Measurements from ENCODE around the gene TRPM1.

Gene TRPM1

DNA sequence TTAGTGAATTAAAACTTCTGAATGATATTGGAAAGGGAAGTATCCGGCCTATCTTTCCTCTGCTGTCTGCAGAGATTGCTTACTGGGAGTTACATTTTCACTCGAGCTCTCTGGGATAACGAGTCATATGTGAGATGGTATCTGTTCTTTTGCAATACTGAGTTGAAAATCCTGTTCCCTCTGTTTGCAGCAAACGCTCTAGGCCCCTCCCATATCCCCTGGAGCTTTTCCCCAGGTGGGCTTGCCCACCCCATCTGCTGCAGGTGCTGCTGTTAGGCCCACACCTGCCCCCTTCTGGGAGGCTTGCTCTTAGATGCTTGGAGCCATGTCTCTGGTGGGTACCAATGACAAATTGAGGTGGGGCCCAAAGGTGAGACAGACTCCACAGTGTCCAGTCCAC, 67.4 kb downstream of the TRPM1 start:
- TF ChIP-seq, protein P1, sequence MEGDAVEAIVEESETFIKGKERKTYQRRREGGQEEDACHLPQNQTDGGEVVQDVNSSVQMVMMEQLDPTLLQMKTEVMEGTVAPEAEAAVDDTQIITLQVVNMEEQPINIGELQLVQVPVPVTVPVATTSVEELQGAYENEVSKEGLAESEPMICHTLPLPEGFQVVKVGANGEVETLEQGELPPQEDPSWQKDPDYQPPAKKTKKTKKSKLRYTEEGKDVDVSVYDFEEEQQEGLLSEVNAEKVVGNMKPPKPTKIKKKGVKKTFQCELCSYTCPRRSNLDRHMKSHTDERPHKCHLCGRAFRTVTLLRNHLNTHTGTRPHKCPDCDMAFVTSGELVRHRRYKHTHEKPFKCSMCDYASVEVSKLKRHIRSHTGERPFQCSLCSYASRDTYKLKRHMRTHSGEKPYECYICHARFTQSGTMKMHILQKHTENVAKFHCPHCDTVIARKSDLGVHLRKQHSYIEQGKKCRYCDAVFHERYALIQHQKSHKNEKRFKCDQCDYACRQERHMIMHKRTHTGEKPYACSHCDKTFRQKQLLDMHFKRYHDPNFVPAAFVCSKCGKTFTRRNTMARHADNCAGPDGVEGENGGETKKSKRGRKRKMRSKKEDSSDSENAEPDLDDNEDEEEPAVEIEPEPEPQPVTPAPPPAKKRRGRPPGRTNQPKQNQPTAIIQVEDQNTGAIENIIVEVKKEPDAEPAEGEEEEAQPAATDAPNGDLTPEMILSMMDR (IDR thresholded peaks at IDR 0.05; ENCODE audit: control extremely low read depth, extremely low read depth, low read depth, missing control alignments): no peak
- no peak for DNase-seq (ENCODE audit: extremely low spot score)
- POLR2A ChIA-PET: no interaction called here
- CTCF ChIA-PET: interaction anchor here (1.0 to 1.8 kb wide), 2 partner anchors 11 to 95 kb away, joined by 3 to 6 read pairs; no protein-coding TSS in a partner anchor

DNA sequence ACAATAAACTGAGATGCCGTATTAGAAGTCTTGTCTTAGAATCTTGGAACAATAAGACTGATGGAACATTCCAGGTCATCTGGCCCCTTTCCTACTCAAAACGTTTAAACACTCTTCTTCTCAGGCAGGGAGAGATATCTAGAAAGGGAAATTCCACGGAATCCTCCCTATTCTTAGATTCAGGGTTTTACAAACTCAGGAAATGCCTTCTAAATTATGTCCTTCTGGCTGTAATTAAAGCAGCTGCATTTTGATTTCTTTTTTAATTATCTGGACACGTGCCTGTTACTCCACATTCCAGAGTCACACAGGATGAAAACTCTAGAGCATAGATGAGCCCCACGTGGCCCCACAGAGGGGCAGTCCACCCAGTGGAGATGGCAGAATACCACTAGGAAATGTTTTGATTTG, 68.6 kb downstream of the TRPM1 start:
- TF ChIP-seq, protein P1 (IDR thresholded peaks at IDR 0.05; ENCODE audit: control extremely low read depth, extremely low read depth, low read depth, missing control alignments): no peak
- ChIA-PET POLR2A (no interaction called here), CTCF (interaction anchor here (1.8 kb wide), 1 partner anchor 13 kb away, joined by 6 read pairs; no protein-coding TSS in a partner anchor)
- no peak for DNase-seq (ENCODE audit: extremely low spot score)

GRCh38 chr15:31031471-31032067, 70.0 kb downstream of the TRPM1 start:
- ChIA-PET POLR2A (no interaction called here), CTCF (interaction anchor here (0.6 to 1.1 kb wide), 3 partner anchors 16 to 98 kb away, joined by 3 read pairs; no protein-coding TSS in a partner anchor)
- TF ChIP-seq, protein P1 (IDR thresholded peaks at IDR 0.05; ENCODE audit: control extremely low read depth, extremely low read depth, low read depth, missing control alignments): no peak
- peak; percentile 60 for DNase-seq (ENCODE audit: extremely low spot score)

GRCh38 chr15:31027910-31028578, 73.5 kb downstream of the TRPM1 start:
- CTCF ChIA-PET: interaction anchor here (0.7 to 2.8 kb wide), 6 partner anchors 8 to 22 kb away, joined by 3 to 12 read pairs (median 6); no protein-coding TSS in a partner anchor
- POLR2A ChIA-PET: no interaction called here
- TF ChIP-seq, protein P1 (IDR thresholded peaks at IDR 0.05; ENCODE audit: control extremely low read depth, extremely low read depth, low read depth, missing control alignments): no peak
- no peak for DNase-seq (ENCODE audit: extremely low spot score)

- POLR2A ChIA-PET: no interaction called here
- TF ChIP-seq, protein P1 (IDR thresholded peaks at IDR 0.05; ENCODE audit: control extremely low read depth, extremely low read depth, low read depth, missing control alignments): no peak
- CTCF ChIA-PET: interaction anchor here (1.1 to 2.3 kb wide), 5 partner anchors 10 to 463 kb away, joined by 3 to 10 read pairs (median 4); no protein-coding TSS in a partner anchor
- no peak for DNase-seq (ENCODE audit: extremely low spot score)
These were observed 75.5 kb downstream of the TRPM1 start for GRCh38 chr15:31025996-31026395.

GRCh38 chr15:31024979-31025378, 76.5 kb downstream of the TRPM1 start:
- ChIA-PET POLR2A (no interaction called here), CTCF (interaction anchor here (1.3 to 2.2 kb wide), 2 partner anchors 9 to 102 kb away, joined by 3 to 9 read pairs; no protein-coding TSS in a partner anchor)
- no peak for DNase-seq (ENCODE audit: extremely low spot score)
- TF ChIP-seq, protein P1 (IDR thresholded peaks at IDR 0.05; ENCODE audit: control extremely low read depth, extremely low read depth, low read depth, missing control alignments): no peak
